Hepatocyte (in vitro differentiated cells): Measurements from ENCODE around the gene GJD2.

Experiments
- EZH2 ChIP-seq: fragments of 200-600 bp; sonication (generic); IDR thresholded peaks from 2 replicates; pipeline ENCODE4 v1.6.1; 2016; ENCODE audit warnings: antibody characterized with exemption, mild to moderate bottlenecking, borderline replicate concordance
- EZH2phosphoT487 ChIP-seq: fragments of 200-600 bp; sonication (generic); IDR thresholded peaks from one replicate; pipeline ENCODE4 v1.6.1; 2018; ENCODE audit warnings: antibody characterized with exemption, mild to moderate bottlenecking, low read depth, moderate library complexity; ENCODE audit not compliant: unreplicated experiment, severe bottlenecking

DNA sequence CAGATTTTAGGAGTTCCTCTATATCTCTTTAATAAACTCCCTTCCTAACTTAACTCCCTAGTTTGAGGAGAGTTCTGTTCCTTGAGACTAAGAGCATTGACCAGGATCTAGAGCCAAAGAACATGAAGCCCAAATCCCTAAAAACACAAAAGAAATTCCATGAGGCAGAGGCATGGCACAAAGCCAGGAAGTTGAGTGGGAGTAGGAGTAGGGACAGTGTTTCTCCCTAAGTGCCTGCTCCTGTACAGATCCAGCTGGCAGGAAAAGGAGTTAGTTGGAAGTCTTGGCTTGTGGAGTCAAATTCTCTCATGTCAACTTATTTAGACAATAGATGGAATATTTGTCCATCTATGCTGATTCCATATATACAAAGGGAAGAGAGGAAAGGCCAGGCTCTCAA, 29.2 kb upstream of the GJD2 start:
- TF ChIP-seq EZH2phosphoT487 = no peak
- no peak for TF ChIP-seq EZH2
